Adrenal gland (tissue), 12 donors: ENCODE data around the gene SEPTIN12. TPM values are rescaled to one million over a fixed set of nuclear protein-coding genes. Genes with fewer than 3 reads are reported as not detected.

Experiments
- DNase-seq, 7 donors: peaks; one replicate each; pipeline ENCODE4 v3.0.0-alpha.2; 2019 to 2020
- H3K27ac ChIP-seq, 5 donors: fragments of 200-600 bp; sonication (generic) in 4 of 5; 1 replicate in 3 of 5; 2 replicates in 2 of 5; pipeline versions ENCODE4 v1.5.1 to v1.8.0; 2016 to 2020; ENCODE audit warnings: mild to moderate bottlenecking in 1 of 5
- H3K27me3 ChIP-seq: fragments of 200-600 bp; 2 replicates; pipeline ENCODE4 v1.8.0; 2021
- H3K36me3 ChIP-seq, 2 donors: fragments of 200-600 bp; replicated peaks in 1 of 2; 1 replicate in 1 of 2; 2 replicates in 1 of 2; pipeline versions ENCODE4 v1.5.1 to v1.8.0; 2018 to 2022
- H3K4me1 ChIP-seq, 2 donors: fragments of 200-600 bp; replicated peaks in 1 of 2; 1 replicate in 1 of 2; 2 replicates in 1 of 2; pipeline versions ENCODE4 v1.5.1 to v1.8.0; 2018 to 2021
- H3K4me3 ChIP-seq, 4 donors: fragments of 200-600 bp; sonication (generic) in 3 of 4; one replicate each; pipeline ENCODE4 v1.5.1; 2016 to 2018
- H3K9me3 ChIP-seq, 3 donors: fragments of 200-600 bp; sonication (generic) in 1 of 3; replicated peaks in 1 of 3; 1 replicate in 2 of 3; 2 replicates in 1 of 3; pipeline versions ENCODE4 v1.5.1 to v1.8.0; 2016 to 2021
- CTCF ChIP-seq, 6 experiments: fragments of 450-650 bp in 4 of 6; fragments of 200-600 bp in 2 of 6; sonication (generic) in 1 of 6; IDR thresholded peaks; 1 replicate in 5 of 6; 2 replicates in 1 of 6; pipeline versions ENCODE4 v1.5.1 to v1.8.0; 2016 to 2021; ENCODE audit warnings: antibody characterized with exemption in 6 of 6, mild to moderate bottlenecking in 2 of 6, moderate library complexity in 1 of 6
- POLR2A ChIP-seq, 2 donors: fragments of 450-650 bp; IDR thresholded peaks; one replicate each; pipeline ENCODE4 v1.6.1; 2017; ENCODE audit warnings: antibody characterized with exemption in 2 of 2, mild to moderate bottlenecking in 2 of 2, moderate library complexity in 1 of 2
- WGBS, 4 donors: extraction: QIAGEN DNeasy Blood & Tissue Kit in 2 of 4; methylation state at CpG; one replicate each; pipeline versions ENCODE4 v1.1.5 to v1.1.7; 2013 to 2017; 5-methylcytosine and 5-hydroxymethylcytosine counted together
- intact Hi-C, 2 donors: fragments of 100-400 bp; cut with DNase I; formaldehyde crosslinking; loops; one replicate each; pipeline versions ENCODE4 v1.14.1 to v1.15.0; 2022 to 2023
- polyA plus RNA-seq, 3 donors: library from polyadenylated mRNA; stranded (reverse); fragments of 200-250 nt in 2 of 3; fragments of 350-450 nt in 1 of 3; fragmentation: Illumina TruSeq in 1 of 3; extraction: RNeasy Lipid Tissue Mini Kit (QIAGEN cat#74804) in 1 of 3; gene quantifications; one replicate each; pipeline ENCODE4 v1.2.3, GENCODE V29; 2013 to 2014
- total RNA-seq, 9 donors: library from RNA; depleted of rRNA in 4 of 9; stranded (reverse); fragments of >200 nt in 4 of 9; fragments of 120-200 nt in 1 of 9; fragmentation: NEBNext Ultra II Directional in 1 of 9; extraction: Animal tissue kit (Norgen Biotek cat#: 25700) in 1 of 9; gene quantifications; one replicate each; pipeline versions ENCODE4 v1.1.0 to v1.2.4, GENCODE V29; 2013 to 2023
- donor health status: healthy with polysubstance abuse.
- donor health status: Bipolar disorder and iron deficiency.
- donor health status: DM: yes; HTN: yes; CAD: no.
- donor health status: DM: no; HTN: no; CAD: no.
- donor health status: DM: no; HTN: no; CAD: no.
- donor health status: DM: yes; HTN: yes; CAD: no.

The SEPTIN12 gene
- total and polyA plus RNA-seq, 12 donors: 1.1 TPM; not detected in 11

GRCh38 chr16:4771646-4772045, 16.5 kb downstream of the SEPTIN12 start:
- no peaks in the 10 kb centered on the region for H3K27me3 ChIP-seq
- no peaks in the 10 kb centered on the region for H3K9me3 ChIP-seq
- H3K4me3 ChIP-seq: no peak overlapping the region
- no peak for TF ChIP-seq CTCF (IDR thresholded peaks at IDR 0.05)
- TF ChIP-seq POLR2A (IDR thresholded peaks at IDR 0.05): no peak
- H3K4me1 ChIP-seq: peaks cover 13 to 16% of the 10 kb centered on the region in 2 donors
- WGBS, 4 donors: 52 to 80% (median 58%) methylated on average over 2 to 3 of the region's 3 CpGs
- no peak overlapping the region for H3K27ac ChIP-seq
- H3K36me3 ChIP-seq: no peaks in the 10 kb centered on the region
- intact Hi-C loops: no loop called here
- DNase-seq: no peak

GRCh38 chr16:4769306-4769638, 18.9 kb downstream of the SEPTIN12 start:
- Histone ChIP-seq H3K4me3 (peak overlapping the region in 2 of 4 donors; percentile 50 to 54), H3K27ac (peak overlapping the region in 1 of 5 donors; percentile 83), H3K9me3 (no peaks in the 10 kb centered on the region), H3K27me3 (no peaks in the 10 kb centered on the region), H3K4me1 (peaks cover 21 to 31% of the 10 kb centered on the region in 2 donors), H3K36me3 (peaks cover 0 to 10% of the 10 kb centered on the region in 2 donors)
- intact Hi-C loops: no loop called here
- 51 to 57% (median 54%) methylated on average over 7 of the region's 7 CpGs for WGBS, 4 donors
- TF ChIP-seq POLR2A (IDR thresholded peaks at IDR 0.05): no peak
- TF ChIP-seq CTCF (IDR thresholded peaks at IDR 0.05): no peak
- no peak for DNase-seq

- Histone ChIP-seq H3K36me3 (peaks cover 0 to 16% of the 10 kb centered on the region in 2 donors), H3K27ac (peak overlapping the region; percentile 37 to 91 (median 83)), H3K4me1 (peaks cover 21 to 31% of the 10 kb centered on the region in 2 donors), H3K27me3 (no peaks in the 10 kb centered on the region), H3K9me3 (no peaks in the 10 kb centered on the region), H3K4me3 (peak overlapping the region in 3 of 4 donors; percentile 20 to 54 (median 50))
- TF ChIP-seq POLR2A (IDR thresholded peaks at IDR 0.05): peak; percentile 31 to 86
- TF ChIP-seq CTCF (IDR thresholded peaks at IDR 0.05): no peak
- peak; percentile 97 to 99 (median 97) for DNase-seq
- 4 to 11% (median 5%) methylated on average over 11 to 48 of the region's 48 CpGs for WGBS, 4 donors
- intact Hi-C loops: no loop called here
Observed at GRCh38 chr16:4768549-4769305, 19.4 kb downstream of the SEPTIN12 start.

GRCh38 chr16:4767872-4768548, 20.1 kb downstream of the SEPTIN12 start:
- TF ChIP-seq CTCF (IDR thresholded peaks at IDR 0.05) (no peak), POLR2A (IDR thresholded peaks at IDR 0.05) (no peak)
- DNase-seq: peak in 6 of 7 donors; percentile 48 to 76 (median 62)
- Histone ChIP-seq H3K36me3 (peaks cover 0 to 23% of the 10 kb centered on the region in 2 donors), H3K27me3 (no peaks in the 10 kb centered on the region), H3K4me3 (peak overlapping the region in 2 of 4 donors; percentile 50 to 54), H3K27ac (peak overlapping the region; percentile 37 to 91 (median 83)), H3K4me1 (peaks cover 21 to 31% of the 10 kb centered on the region in 2 donors), H3K9me3 (no peaks in the 10 kb centered on the region)
- intact Hi-C loops: no loop called here
- whole genome bisulfite sequencing, 4 donors: 27 to 46% (median 37%) methylated on average over 17 of the region's 17 CpGs
